NB4 (cell line): ENCODE measurements around the gene BCAS3.

Source experiments
- CTCF ChIP-seq: IDR thresholded peaks from one replicate; pipeline ENCODE4 v1.5.1; 2012; ENCODE audit warnings: low read depth, low read length
- MAX ChIP-seq: IDR thresholded peaks from 2 replicates; pipeline ENCODE4 v1.6.1; 2011; ENCODE audit warnings: low read depth, low read length
- MYC ChIP-seq: IDR thresholded peaks from 2 replicates; pipeline ENCODE4 v1.6.1; 2011; ENCODE audit warnings: low read depth, low read length
- POLR2A ChIP-seq: IDR thresholded peaks from 2 replicates; pipeline ENCODE4 v1.6.1; 2011; ENCODE audit warnings: mild to moderate bottlenecking; ENCODE audit not compliant: insufficient read length; ENCODE audit errors: extremely low read depth

DNA sequence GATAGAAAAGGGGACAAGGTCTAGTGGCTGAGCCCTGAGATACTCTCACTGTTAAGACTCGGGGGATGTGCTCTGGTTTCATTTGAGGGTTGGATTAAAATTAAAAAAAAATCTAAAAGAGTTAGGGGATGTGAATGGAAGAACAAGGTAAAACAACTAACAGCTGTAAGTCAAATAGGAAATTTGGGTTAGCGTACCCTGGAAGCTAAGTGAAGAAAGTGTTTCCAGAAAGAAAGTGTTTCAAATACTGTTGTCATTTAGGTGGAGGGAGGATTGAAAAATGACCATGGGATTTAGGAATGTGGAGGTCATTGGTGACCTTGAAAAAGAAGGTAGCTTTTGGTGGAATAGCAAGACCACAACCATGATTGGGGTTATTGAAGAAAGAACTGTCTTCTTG is 40.0 kb upstream of the BCAS3 start:
- TF ChIP-seq CTCF, result no peak
- no peak for TF ChIP-seq POLR2A
- no peak for TF ChIP-seq MAX
- TF ChIP-seq MYC, result no peak
